Measurements from ENCODE around the gene CNEP1R1. TPM values are rescaled to one million over a fixed set of nuclear protein-coding genes. Genes with fewer than 3 reads are reported as not detected.

CNEP1R1 gene
- total and polyA plus RNA-seq, 2 of the 8 experiments (the other 6 are each of a cell fraction or from before 2014, with no cell fraction given), result 10.6 to 13.6 TPM

DNA sequence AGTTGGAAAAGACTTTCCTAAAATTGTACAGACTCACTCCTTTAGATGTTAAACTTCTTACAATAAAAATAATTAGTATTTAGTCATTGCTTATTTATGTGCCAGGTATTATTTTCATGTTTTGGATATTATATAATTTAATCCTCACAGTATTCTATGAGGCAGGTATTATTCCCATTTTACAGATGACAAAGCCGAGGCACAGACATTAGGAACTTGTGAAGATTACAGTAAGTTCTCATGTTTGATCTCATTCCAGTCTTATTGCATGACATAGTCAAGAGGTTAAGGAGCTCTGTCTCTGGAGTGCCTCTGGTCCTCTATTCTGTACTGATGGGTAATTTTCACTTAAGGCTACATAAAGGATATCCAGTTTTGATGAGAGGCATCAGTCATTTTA is 44.0 kb downstream of the CNEP1R1 start (continued):
- no peak for TF ChIP-seq CHD7 (IDR thresholded peaks at IDR 0.05; ENCODE audit: insufficient replicate concordance, low read length)
- TF ChIP-seq FOSL1 (IDR thresholded peaks at IDR 0.05; ENCODE audit: insufficient read depth, low read depth, low read length), result no peak
- TF ChIP-seq POU5F1 (IDR thresholded peaks at IDR 0.05; ENCODE audit: low read depth, low read length), result no peak
- no peak for TF ChIP-seq TAF7 (optimal IDR thresholded peaks at IDR 0.05; ENCODE audit: borderline replicate concordance, low read depth, low read length)
- TF ChIP-seq, protein P1, sequence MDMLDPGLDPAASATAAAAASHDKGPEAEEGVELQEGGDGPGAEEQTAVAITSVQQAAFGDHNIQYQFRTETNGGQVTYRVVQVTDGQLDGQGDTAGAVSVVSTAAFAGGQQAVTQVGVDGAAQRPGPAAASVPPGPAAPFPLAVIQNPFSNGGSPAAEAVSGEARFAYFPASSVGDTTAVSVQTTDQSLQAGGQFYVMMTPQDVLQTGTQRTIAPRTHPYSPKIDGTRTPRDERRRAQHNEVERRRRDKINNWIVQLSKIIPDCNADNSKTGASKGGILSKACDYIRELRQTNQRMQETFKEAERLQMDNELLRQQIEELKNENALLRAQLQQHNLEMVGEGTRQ (IDR thresholded peaks at IDR 0.05; ENCODE audit: low read length), result no peak
- no peak for TF ChIP-seq GABPA (IDR thresholded peaks at IDR 0.05; ENCODE audit: borderline replicate concordance, insufficient read depth, low read length)
- TF ChIP-seq SIRT6 (IDR thresholded peaks at IDR 0.05; ENCODE audit: low read length), result no peak
- TF ChIP-seq SRF (IDR thresholded peaks at IDR 0.05; ENCODE audit: low read depth, low read length), result no peak
- no peak for TF ChIP-seq ZNF274 (IDR thresholded peaks at IDR 0.05; ENCODE audit: borderline replicate concordance, extremely low read depth, low read length)
- TF ChIP-seq KDM5A (IDR thresholded peaks at IDR 0.05; ENCODE audit: low read length), result no peak
- no peak for TF ChIP-seq SP4 (IDR thresholded peaks at IDR 0.05; ENCODE audit: low read length)
- TF ChIP-seq ASH2L (IDR thresholded peaks at IDR 0.05; ENCODE audit: low read length), result no peak
